ENCODE measurements around the gene ZNF827. TPM values are rescaled to one million over a fixed set of nuclear protein-coding genes. Genes with fewer than 3 reads are reported as not detected.

ZNF827 gene
- total RNA-seq, 1 experiment from 2014 or later: 19.1 TPM

DNA sequence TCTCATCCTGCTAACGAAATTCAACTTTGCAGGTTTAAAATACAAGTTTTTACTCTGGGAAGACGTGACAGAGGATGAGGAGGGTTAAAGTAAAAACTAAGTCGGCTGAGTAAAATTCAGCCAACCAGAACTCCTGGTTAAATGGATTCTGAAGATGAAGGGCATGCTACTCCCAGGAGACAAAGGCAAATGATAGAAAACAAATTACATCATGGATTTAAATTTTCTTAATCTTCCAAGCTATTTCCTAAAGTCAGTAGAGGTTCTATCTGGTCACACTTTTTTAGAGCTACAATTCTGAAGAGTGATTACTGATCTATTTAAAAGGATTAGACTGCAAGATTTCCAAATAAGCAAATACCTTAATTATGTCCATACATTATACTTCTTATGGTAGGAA is 47.9 kb downstream of the ZNF827 start:
- ChIA-PET RAD21 (ENCODE audit: low non-redundant PET in 1 of 2, low total read pairs in 2 of 2, uncharacterized antibody in 2 of 2, unreplicated experiment in 2 of 2) (no interaction called here), CTCF (no interaction called here), POLR2A (no interaction called here)
- no peak overlapping the region for H3K4me3 ChIP-seq (replicated peaks in 1 of 2; ENCODE audit: low read depth in 1 of 2, low read length in 2 of 2)
- intact Hi-C loops (cut with micrococcal nuclease): no loop called here
- no peak for ATAC-seq
- no peak overlapping the region for H3K27ac ChIP-seq (ENCODE audit: low read depth, low read length)
- no peaks in the 10 kb centered on the region; a peak in 1 of 4 replicates for H3K36me3 ChIP-seq (ENCODE audit: control insufficient read depth in 1 of 2, insufficient read depth in 2 of 2, low read length in 2 of 2)
- H2AFZ ChIP-seq (ENCODE audit: low read depth, low read length, poor library complexity, severe bottlenecking): no peak overlapping the region
- no TSS peak for BruUV-seq (replicated peaks)
- no peaks in the 10 kb centered on the region for H3K9me2 ChIP-seq (ENCODE audit: insufficient read depth)
- H3K4me2 ChIP-seq (ENCODE audit: low read length): no peak overlapping the region
- H3K9me3 ChIP-seq (ENCODE audit: control insufficient read depth in 1 of 2, insufficient read depth in 1 of 2, low read depth in 1 of 2, low read length in 2 of 2): no peaks in the 10 kb centered on the region
- no peak overlapping the region for H3K9ac ChIP-seq (ENCODE audit: low read length)
- H3K79me2 ChIP-seq (ENCODE audit: insufficient read depth, low read length): no peaks in the 10 kb centered on the region; the same call in 1 of the 2 replicates
- no peaks in the 10 kb centered on the region for H4K20me1 ChIP-seq (ENCODE audit: insufficient read depth)
- H3K27me3 ChIP-seq (ENCODE audit: insufficient read depth, low read length): no peaks in the 10 kb centered on the region
- H3K4me1 ChIP-seq (ENCODE audit: control insufficient read depth in 1 of 2, insufficient read depth in 2 of 2, low read length in 2 of 2): no peaks in the 10 kb centered on the region
- no peak for TF ChIP-seq POLR2A (IDR thresholded peaks at IDR 0.05; ENCODE audit: borderline replicate concordance, extremely low read depth, insufficient read depth, insufficient read length)
- no peak for TF ChIP-seq YY1 (IDR thresholded peaks at IDR 0.05; ENCODE audit: extremely low read depth, insufficient replicate concordance, low read depth, low read length)
- TF ChIP-seq RAD21 (IDR thresholded peaks at IDR 0.05; ENCODE audit: low read depth): no peak
- no peak for TF ChIP-seq EZH2 (IDR thresholded peaks at IDR 0.05)
- TF ChIP-seq ZNF274 (IDR thresholded peaks at IDR 0.05; ENCODE audit: low read depth, low read length): no peak
- TF ChIP-seq EGR1 (IDR thresholded peaks at IDR 0.05; ENCODE audit: low read depth): no peak
- TF ChIP-seq, protein P1, sequence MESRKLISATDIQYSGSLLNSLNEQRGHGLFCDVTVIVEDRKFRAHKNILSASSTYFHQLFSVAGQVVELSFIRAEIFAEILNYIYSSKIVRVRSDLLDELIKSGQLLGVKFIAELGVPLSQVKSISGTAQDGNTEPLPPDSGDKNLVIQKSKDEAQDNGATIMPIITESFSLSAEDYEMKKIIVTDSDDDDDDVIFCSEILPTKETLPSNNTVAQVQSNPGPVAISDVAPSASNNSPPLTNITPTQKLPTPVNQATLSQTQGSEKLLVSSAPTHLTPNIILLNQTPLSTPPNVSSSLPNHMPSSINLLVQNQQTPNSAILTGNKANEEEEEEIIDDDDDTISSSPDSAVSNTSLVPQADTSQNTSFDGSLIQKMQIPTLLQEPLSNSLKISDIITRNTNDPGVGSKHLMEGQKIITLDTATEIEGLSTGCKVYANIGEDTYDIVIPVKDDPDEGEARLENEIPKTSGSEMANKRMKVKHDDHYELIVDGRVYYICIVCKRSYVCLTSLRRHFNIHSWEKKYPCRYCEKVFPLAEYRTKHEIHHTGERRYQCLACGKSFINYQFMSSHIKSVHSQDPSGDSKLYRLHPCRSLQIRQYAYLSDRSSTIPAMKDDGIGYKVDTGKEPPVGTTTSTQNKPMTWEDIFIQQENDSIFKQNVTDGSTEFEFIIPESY (IDR thresholded peaks at IDR 0.05; ENCODE audit: extremely low read depth, insufficient replicate concordance, low read length): no peak
- TF ChIP-seq MAX (IDR thresholded peaks at IDR 0.05): no peak
- no peak for TF ChIP-seq EZH2phosphoT487 (IDR thresholded peaks at IDR 0.05; ENCODE audit: borderline replicate concordance)
- no peak for TF ChIP-seq TCF7L2 (IDR thresholded peaks at IDR 0.05; ENCODE audit: borderline replicate concordance, extremely low read depth, insufficient read depth, insufficient read length)
- no peak for TF ChIP-seq SIN3A (IDR thresholded peaks at IDR 0.05; ENCODE audit: low read depth)
- TF ChIP-seq ELF1 (IDR thresholded peaks at IDR 0.05; ENCODE audit: borderline replicate concordance, low read depth): no peak
- TF ChIP-seq JUND (IDR thresholded peaks at IDR 0.05): no peak
- TF ChIP-seq POLR2AphosphoS5 (IDR thresholded peaks at IDR 0.05; ENCODE audit: low read depth, low read length): no peak
- TF ChIP-seq, protein P2, sequence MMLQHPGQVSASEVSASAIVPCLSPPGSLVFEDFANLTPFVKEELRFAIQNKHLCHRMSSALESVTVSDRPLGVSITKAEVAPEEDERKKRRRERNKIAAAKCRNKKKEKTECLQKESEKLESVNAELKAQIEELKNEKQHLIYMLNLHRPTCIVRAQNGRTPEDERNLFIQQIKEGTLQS (IDR thresholded peaks at IDR 0.05): no peak
- TF ChIP-seq SP1 (IDR thresholded peaks at IDR 0.05; ENCODE audit: low read depth): no peak
- TF ChIP-seq ZFX (IDR thresholded peaks at IDR 0.05): no peak
- TF ChIP-seq SRF (IDR thresholded peaks at IDR 0.05; ENCODE audit: low read depth): no peak
- DNase-seq (ENCODE audit: low read depth, low spot score): no peak

Data from HCT116 (cell line).